AML-193 (cell line): ENCODE measurements around the gene ECI1.
A peak's percentile ranks its signal among the peaks of the same experiment; 100 is the strongest.
"Not testable (repeated sequence)": the region's sequence is repeated elsewhere in the genome, so short reads cannot be mapped to it uniquely, and the experiment has no call there.

Experiments
- DNase-seq, 2 experiments: peaks; one replicate each; lab custom pipeline; 2025; lab: John Stamatoyannopoulos, UW

ECI1 gene

GRCh38 chr16:2211923-2212347 lies 39.5 kb downstream of the ECI1 start:
- DNase-seq = no peak

GRCh38 chr16:2210386-2211365 lies 40.7 kb downstream of the ECI1 start, which contains the start of gene BRICD5:
BRICD5 (minus strand) TSS chr16:2210863; CDS start chr16:2210833, 30 bp downstream.
- no peak for DNase-seq

GRCh38 chr16:2210009-2210332 lies 41.4 kb downstream of the ECI1 start:
- no peak for DNase-seq

- DNase-seq = no peak
Observed at GRCh38 chr16:2209258-2210008, 42.0 kb downstream of the ECI1 start.

- DNase-seq = no peak
Observed at GRCh38 chr16:2208772-2209171, 42.6 kb downstream of the ECI1 start.

- DNase-seq = no peak
Observed at GRCh38 chr16:2208308-2208707, 43.1 kb downstream of the ECI1 start.

GRCh38 chr16:2207872-2208271 lies 43.5 kb downstream of the ECI1 start:
- no peak for DNase-seq

GRCh38 chr16:2206780-2207433 lies 44.5 kb downstream of the ECI1 start:
- no peak for DNase-seq

- no peak for DNase-seq
Observed at GRCh38 chr16:2206420-2206779, 45.0 kb downstream of the ECI1 start.

- peak in 1 of 2 experiments; percentile 63 for DNase-seq
Observed at GRCh38 chr16:2205967-2206313, 45.4 kb downstream of the ECI1 start.

GRCh38 chr16:2205104-2205966 lies 46.1 kb downstream of the ECI1 start, which contains the start of gene MLST8:
MLST8 (plus strand) TSS chr16:2205454; CDS start chr16:2206086, 632 bp downstream.
- DNase-seq = peak; percentile 75 to 76

GRCh38 chr16:2204416-2205103 lies 46.8 kb downstream of the ECI1 start:
- DNase-seq = no peak

- DNase-seq = not testable (repeated sequence)
Observed at GRCh38 chr16:2203119-2203688, 48.2 kb downstream of the ECI1 start.

- no peak for DNase-seq
Observed at GRCh38 chr16:2200313-2200712, 51.1 kb downstream of the ECI1 start.

- DNase-seq = no peak
Observed at GRCh38 chr16:2199621-2200139, 51.7 kb downstream of the ECI1 start.

- DNase-seq = no peak
Observed at GRCh38 chr16:2199095-2199494, 52.3 kb downstream of the ECI1 start.

GRCh38 chr16:2198283-2198682 lies 53.1 kb downstream of the ECI1 start:
- no peak for DNase-seq

- DNase-seq = no peak
Observed at GRCh38 chr16:2197765-2198164, 53.6 kb downstream of the ECI1 start.

GRCh38 chr16:2196981-2197511 lies 54.3 kb downstream of the ECI1 start:
- DNase-seq = no peak
